A673 (cell line): ENCODE data around the gene NUP85. TPM values are rescaled to one million over a fixed set of nuclear protein-coding genes. Genes with fewer than 3 reads are reported as not detected.

Experiments used
- BruUV-seq: library from RNA; stranded (reverse); fragments of 400-500 nt; replicated peaks from 2 replicates; lab custom pipeline; 2021; lab: Mats Ljungman, UMichigan
- CTCF ChIA-PET: fragments of 300-600 bp; sonication (Branson Sonifier 250); formaldehyde crosslinking; loops from one replicate; lab custom pipeline; 2022; ENCODE audit warnings: antibody characterized with exemption; lab: Charles Lee
- POLR2A ChIA-PET: fragments of 300-600 bp; sonication (Branson Sonifier 250); formaldehyde crosslinking; loops from one replicate; lab custom pipeline; 2022; ENCODE audit warnings: antibody characterized with exemption; ENCODE audit not compliant: low non-redundant PET; lab: Charles Lee
- DNase-seq: peaks from one replicate; pipeline ENCODE4 v3.0.0-alpha.2; 2015; ENCODE audit warnings: low spot score
- H3K27ac ChIP-seq: fragments of 200-600 bp; sonication (generic); 2 replicates; pipeline ENCODE4 v1.5.1; 2016; ENCODE audit warnings: mixed run types, low read depth, mild to moderate bottlenecking, mixed read lengths, antibody characterized with exemption, low read length; ENCODE audit not compliant: poor library complexity, severe bottlenecking
- H3K27me3 ChIP-seq: fragments of 200-600 bp; sonication (generic); replicated peaks from 2 replicates; pipeline ENCODE4 v1.6.1; 2017; ENCODE audit warnings: mixed run types, low read depth, mild to moderate bottlenecking, mixed read lengths, antibody characterized with exemption, low read length; ENCODE audit not compliant: insufficient read depth, poor library complexity
- H3K36me3 ChIP-seq: fragments of 200-600 bp; sonication (generic); 2 replicates; pipeline ENCODE4 v1.6.1; 2016; ENCODE audit warnings: mixed run types, mild to moderate bottlenecking, mixed read lengths, antibody characterized with exemption, low read length; ENCODE audit not compliant: insufficient read depth, poor library complexity, severe bottlenecking
- H3K4me1 ChIP-seq: fragments of 200-600 bp; sonication (generic); 2 replicates; pipeline ENCODE4 v1.6.1; 2017; ENCODE audit warnings: mixed run types, mild to moderate bottlenecking, mixed read lengths, antibody characterized with exemption, low read length; ENCODE audit not compliant: insufficient read depth, poor library complexity, severe bottlenecking
- H3K4me3 ChIP-seq: fragments of 200-600 bp; sonication (generic); 2 replicates; pipeline ENCODE4 v1.5.1; 2016; ENCODE audit warnings: low read depth, mixed run types, mild to moderate bottlenecking, mixed read lengths, low read length; ENCODE audit not compliant: poor library complexity, severe bottlenecking
- H3K9me3 ChIP-seq: fragments of 200-600 bp; sonication (generic); 2 replicates; pipeline ENCODE4 v1.6.1; 2016; ENCODE audit warnings: mixed run types, low read depth, mild to moderate bottlenecking, mixed read lengths, antibody characterized with exemption, low read length; ENCODE audit not compliant: poor library complexity, severe bottlenecking
- CTCF ChIP-seq: fragments of 300-800, 200-600 bp; sonication (generic); conservative IDR thresholded peaks from 2 replicates; pipeline ENCODE4 v1.5.1; 2017; ENCODE audit warnings: low read depth, mild to moderate bottlenecking, antibody characterized with exemption, low read length, moderate library complexity, mixed read lengths
- EZH2 ChIP-seq: fragments of 200-600 bp; sonication (generic); IDR thresholded peaks from 2 replicates; pipeline ENCODE4 v1.6.1; 2017; ENCODE audit warnings: borderline replicate concordance, low read depth, mild to moderate bottlenecking, mixed read lengths, antibody characterized with exemption, low read length; ENCODE audit not compliant: poor library complexity, severe bottlenecking
- intact Hi-C: fragments of 100-400 bp; cut with micrococcal nuclease; formaldehyde crosslinking; loops from one replicate; pipeline ENCODE4 v1.10.0; 2022; ENCODE audit not compliant: unreplicated experiment
- total RNA-seq: library from RNA; stranded (reverse); gene quantifications from 2 replicates; pipeline ENCODE4 v1.2.3, GENCODE V29; 2021

NUP85 gene
- total RNA-seq, 1 experiment from 2014 or later, result 140 TPM

GRCh38 chr17:75227729-75228128, 22.2 kb downstream of the NUP85 start:
- TF ChIP-seq EZH2, result no peak
- no peak for TF ChIP-seq CTCF
- no peaks in the 10 kb centered on the region for H3K4me1 ChIP-seq
- H3K9me3 ChIP-seq, result no peaks in the 10 kb centered on the region
- H3K27ac ChIP-seq, result no peak overlapping the region
- DNase-seq, result no peak
- POLR2A ChIA-PET, result interaction anchor here (0.6 kb wide), 1 partner anchor 354 kb away, joined by 3 read pairs; no protein-coding TSS in a partner anchor
- no peaks in the 10 kb centered on the region for H3K27me3 ChIP-seq
- peaks cover 75% of the 10 kb centered on the region for H3K36me3 ChIP-seq
- intact Hi-C loops, result no loop called here
- H3K4me3 ChIP-seq, result no peak overlapping the region
- CTCF ChIA-PET, result no interaction called here
- BruUV-seq, result no TSS peak

GRCh38 chr17:75228305-75228704, 22.8 kb downstream of the NUP85 start:
- no peak for DNase-seq
- no peak for TF ChIP-seq CTCF
- no peak for TF ChIP-seq EZH2
- CTCF ChIA-PET, result no interaction called here
- peaks cover 81% of the 10 kb centered on the region for H3K36me3 ChIP-seq
- intact Hi-C loops, result no loop called here
- no peaks in the 10 kb centered on the region for H3K4me1 ChIP-seq
- no peaks in the 10 kb centered on the region for H3K27me3 ChIP-seq
- H3K4me3 ChIP-seq, result no peak overlapping the region
- H3K27ac ChIP-seq, result peak overlapping the region; percentile 24
- TSS peak; percentile 14 for BruUV-seq
- no peaks in the 10 kb centered on the region for H3K9me3 ChIP-seq
- POLR2A ChIA-PET, result interaction anchor here (0.6 kb wide), 1 partner anchor 355 kb away, joined by 3 read pairs; no protein-coding TSS in a partner anchor

- Histone ChIP-seq H3K27me3 (no peaks in the 10 kb centered on the region), H3K4me1 (no peaks in the 10 kb centered on the region), H3K4me3 (no peak overlapping the region), H3K27ac (peak overlapping the region; percentile 47), H3K36me3 (peaks cover 81% of the 10 kb centered on the region), H3K9me3 (no peaks in the 10 kb centered on the region)
- TF ChIP-seq EZH2 (no peak), CTCF (no peak)
- no TSS peak for BruUV-seq
- POLR2A ChIA-PET, result no interaction called here
- intact Hi-C loops, result no loop called here
- DNase-seq, result no peak
- CTCF ChIA-PET, result interaction anchor here (1.0 kb wide), 1 partner anchor 11 kb away, joined by 4 read pairs; no protein-coding TSS in a partner anchor
Observed at GRCh38 chr17:75228847-75229246, 23.4 kb downstream of the NUP85 start.
